WTC11 (cell line): ENCODE results near the gene KRT1. TPM values are rescaled to one million over a fixed set of nuclear protein-coding genes. Genes with fewer than 3 reads are reported as not detected.

Experiments
- ATAC-seq: fragments of 200-7000 bp; cut with Tn5 transposase; 2 replicates; pipeline ENCODE4 v1.10.0; 2021; ENCODE audit warnings: mild to moderate bottlenecking, moderate library complexity
- CTCF ChIA-PET: fragments of 300-600 bp; sonication (Branson Sonifier 250); formaldehyde crosslinking; loops from one replicate; lab custom pipeline; 2021; ENCODE audit warnings: antibody characterized with exemption; lab: Charles Lee
- POLR2A ChIA-PET: fragments of 350-600 bp; sonication (Branson Sonifier 250); formaldehyde crosslinking; loops from one replicate; lab custom pipeline; 2021; ENCODE audit warnings: antibody characterized with exemption; lab: Charles Lee
- DNase-seq: peaks from one replicate; pipeline ENCODE4 v3.0.0; 2021; ENCODE audit warnings: low spot score
- H3K27ac Mint-ChIP-seq: 2 replicates; pipeline ENCODE4 v1.8.0; 2021; ENCODE audit warnings: mixed read lengths
- H3K27me3 Mint-ChIP-seq: 2 replicates; pipeline ENCODE4 v1.8.0; 2021; ENCODE audit warnings: low read depth, mild to moderate bottlenecking, moderate library complexity, mixed read lengths
- H3K36me3 Mint-ChIP-seq: 2 replicates; pipeline ENCODE4 v1.8.0; 2021; ENCODE audit warnings: mixed read lengths
- H3K4me1 Mint-ChIP-seq: 2 replicates; pipeline ENCODE4 v1.8.0; 2022; ENCODE audit warnings: mixed read lengths
- H3K4me3 Mint-ChIP-seq: 2 replicates; pipeline ENCODE4 v1.8.0; 2021; ENCODE audit warnings: mild to moderate bottlenecking, moderate library complexity, mixed read lengths
- H3K9me3 Mint-ChIP-seq: 2 replicates; pipeline ENCODE4 v1.8.0; 2021; ENCODE audit warnings: mixed read lengths
- ATF1 ChIP-seq: sonication (generic); formaldehyde crosslinking; IDR thresholded peaks from 2 replicates; pipeline ENCODE4 v1.8.1; 2023; ENCODE audit warnings: mild to moderate bottlenecking, moderate library complexity, missing genetic modification reagents
- CREM ChIP-seq: sonication (generic); formaldehyde crosslinking; IDR thresholded peaks from 2 replicates; pipeline ENCODE4 v1.8.1; 2022; ENCODE audit warnings: mild to moderate bottlenecking, missing genetic modification reagents, moderate library complexity
- E2F5 ChIP-seq: sonication (generic); formaldehyde crosslinking; IDR thresholded peaks from 2 replicates; pipeline ENCODE4 v1.8.1; 2022; ENCODE audit warnings: mild to moderate bottlenecking, moderate library complexity, missing genetic modification reagents
- ELF4 ChIP-seq: sonication (generic); formaldehyde crosslinking; IDR thresholded peaks from 2 replicates; pipeline ENCODE4 v1.8.1; 2022; ENCODE audit warnings: low read depth, mild to moderate bottlenecking, moderate library complexity, missing genetic modification reagents
- IRF1 ChIP-seq: sonication (generic); formaldehyde crosslinking; IDR thresholded peaks from 2 replicates; pipeline ENCODE4 v1.8.0; 2023; ENCODE audit warnings: missing genetic modification reagents
- NFATC4 ChIP-seq: fragments of 250-450 bp; sonication (Bioruptor Pico); IDR thresholded peaks from 2 replicates; pipeline ENCODE4 v1.9.0; 2021; ENCODE audit warnings: mild to moderate bottlenecking
- NR3C1 ChIP-seq: sonication (generic); formaldehyde crosslinking; conservative IDR thresholded peaks from 2 replicates; pipeline ENCODE4 v1.8.1; 2023; ENCODE audit warnings: low read depth, mild to moderate bottlenecking, missing genetic modification reagents
- PRDM15 ChIP-seq: sonication (generic); formaldehyde crosslinking; IDR thresholded peaks from 2 replicates; pipeline ENCODE4 v1.8.0; 2022; ENCODE audit warnings: missing genetic modification reagents
- PRRX2 ChIP-seq: fragments of 250-450 bp; sonication (Bioruptor Pico); IDR thresholded peaks from 2 replicates; pipeline ENCODE4 v1.8.0; 2021; ENCODE audit warnings: mild to moderate bottlenecking
- RELA ChIP-seq: sonication (generic); formaldehyde crosslinking; IDR thresholded peaks from 2 replicates; pipeline ENCODE4 v1.8.1; 2022; ENCODE audit warnings: missing genetic modification reagents, mild to moderate bottlenecking, borderline replicate concordance
- TCF7 ChIP-seq: sonication (generic); formaldehyde crosslinking; IDR thresholded peaks from 2 replicates; pipeline ENCODE4 v1.8.0; 2022; ENCODE audit warnings: mild to moderate bottlenecking, low read depth, missing genetic modification reagents, moderate library complexity
- USF1 ChIP-seq: sonication (generic); formaldehyde crosslinking; IDR thresholded peaks from 2 replicates; pipeline ENCODE4 v1.8.0; 2022; ENCODE audit warnings: mild to moderate bottlenecking, missing genetic modification reagents
- ZBTB21 ChIP-seq: sonication (generic); formaldehyde crosslinking; IDR thresholded peaks from 2 replicates; pipeline ENCODE4 v1.8.1; 2023; ENCODE audit warnings: mild to moderate bottlenecking, missing genetic modification reagents, borderline replicate concordance
- ZNF121 ChIP-seq: sonication (generic); formaldehyde crosslinking; IDR thresholded peaks from 2 replicates; pipeline ENCODE4 v1.8.0; 2023; ENCODE audit warnings: missing genetic modification reagents
- ZNF263 ChIP-seq: sonication (generic); formaldehyde crosslinking; IDR thresholded peaks from 2 replicates; pipeline ENCODE4 v1.8.1; 2022; ENCODE audit warnings: low read depth, mild to moderate bottlenecking, moderate library complexity, missing genetic modification reagents
- ZNF512 ChIP-seq: sonication (generic); formaldehyde crosslinking; IDR thresholded peaks from 2 replicates; pipeline ENCODE4 v1.8.1; 2022; ENCODE audit warnings: missing genetic modification reagents, borderline replicate concordance
- ZNF671 ChIP-seq: fragments of 250-450 bp; sonication (Bioruptor Pico); IDR thresholded peaks from 2 replicates; pipeline ENCODE4 v1.8.0; 2021; ENCODE audit warnings: mild to moderate bottlenecking
- total RNA-seq: library from RNA; stranded (reverse); gene quantifications from 3 replicates; pipeline ENCODE4 v1.2.3, GENCODE V29; 2021
- TF ChIP-seq, protein P1 (sequence below): fragments of 250-450 bp; sonication (Bioruptor Pico); IDR thresholded peaks from 2 replicates; pipeline ENCODE4 v2.1.2; 2022; ENCODE audit warnings: mild to moderate bottlenecking, moderate library complexity

KRT1 gene
- total RNA-seq, 1 experiment from 2014 or later, result not detected

DNA sequence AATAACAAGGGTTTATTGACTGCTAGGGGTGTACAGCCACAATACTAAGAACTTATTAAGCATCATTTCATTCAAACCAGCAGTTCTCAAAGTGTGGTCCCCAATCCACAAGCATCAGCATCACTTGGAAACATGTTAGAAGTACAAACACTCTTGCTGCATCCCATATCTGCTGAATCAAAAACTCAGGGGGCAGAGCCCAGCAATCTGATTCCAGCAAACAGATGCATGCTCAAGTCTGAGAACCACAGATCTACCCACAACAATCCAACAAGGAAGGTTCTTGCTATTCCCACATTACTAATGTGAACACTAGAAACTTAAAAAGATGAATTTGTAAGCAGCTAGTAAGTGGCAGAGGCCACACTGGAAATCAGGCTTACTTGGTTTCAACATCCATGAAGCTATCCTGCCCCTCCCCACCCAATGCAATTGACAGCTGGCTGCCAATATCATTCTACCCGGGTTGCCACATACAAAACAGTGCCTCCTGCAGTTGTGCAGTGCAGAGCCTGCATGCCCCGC lies 16.9 kb upstream of the KRT1 start (continued):
- TF ChIP-seq PRDM15, result no peak
- no peak for TF ChIP-seq NR3C1

DNA sequence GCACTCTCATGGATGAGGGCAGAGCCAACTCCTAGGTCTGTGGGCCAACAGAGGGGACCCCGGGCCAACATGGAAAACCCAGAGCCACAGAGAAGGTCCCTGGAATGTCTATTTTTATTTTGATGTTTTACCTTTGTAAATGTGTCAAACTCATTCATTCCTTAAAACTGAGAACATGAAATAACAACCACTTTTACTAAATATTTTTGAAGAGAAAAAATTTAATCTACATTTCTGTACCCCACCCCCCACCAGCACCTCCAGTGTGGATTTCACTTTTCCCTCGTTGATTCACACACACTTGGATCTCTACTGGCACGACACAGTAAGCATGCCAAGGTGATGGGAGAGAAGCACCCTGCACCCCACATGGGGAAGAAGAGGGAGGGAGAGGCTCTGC lies 16.4 kb upstream of the KRT1 start:
- CTCF ChIA-PET, result no interaction called here

More for the DNA sequence above, 16.4 kb upstream of the KRT1 start:
- Mint-ChIP-seq H3K36me3 (no peaks in the 10 kb centered on the region), H3K4me3 (no peak overlapping the region), H3K27me3 (peaks cover 17% of the 10 kb centered on the region), H3K9me3 (no peaks in the 10 kb centered on the region), H3K4me1 (peaks cover 19% of the 10 kb centered on the region), H3K27ac (no peak overlapping the region)
- POLR2A ChIA-PET, result no interaction called here
- ATAC-seq (no peak), DNase-seq (no peak)
- TF ChIP-seq E2F5 (CRISPR knock-in tag), result no peak
- TF ChIP-seq, protein P1, sequence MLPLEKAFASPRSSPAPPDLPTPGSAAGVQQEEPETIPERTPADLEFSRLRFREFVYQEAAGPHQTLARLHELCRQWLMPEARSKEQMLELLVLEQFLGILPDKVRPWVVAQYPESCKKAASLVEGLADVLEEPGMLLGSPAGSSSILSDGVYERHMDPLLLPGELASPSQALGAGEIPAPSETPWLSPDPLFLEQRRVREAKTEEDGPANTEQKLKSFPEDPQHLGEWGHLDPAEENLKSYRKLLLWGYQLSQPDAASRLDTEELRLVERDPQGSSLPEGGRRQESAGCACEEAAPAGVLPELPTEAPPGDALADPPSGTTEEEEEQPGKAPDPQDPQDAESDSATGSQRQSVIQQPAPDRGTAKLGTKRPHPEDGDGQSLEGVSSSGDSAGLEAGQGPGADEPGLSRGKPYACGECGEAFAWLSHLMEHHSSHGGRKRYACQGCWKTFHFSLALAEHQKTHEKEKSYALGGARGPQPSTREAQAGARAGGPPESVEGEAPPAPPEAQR (CRISPR knock-in tag), result no peak
- no peak for TF ChIP-seq ZNF263 (CRISPR knock-in tag)
- TF ChIP-seq USF1 (CRISPR knock-in tag), result no peak
- no peak for TF ChIP-seq RELA (CRISPR knock-in tag)
- no peak for TF ChIP-seq ZNF512
- no peak for TF ChIP-seq PRRX2
- no peak for TF ChIP-seq ZNF671 (CRISPR knock-in tag)
- no peak for TF ChIP-seq TCF7 (CRISPR knock-in tag)
- no peak for TF ChIP-seq ELF4 (CRISPR knock-in tag)
- no peak for TF ChIP-seq ZNF121 (CRISPR knock-in tag)
- TF ChIP-seq IRF1 (CRISPR knock-in tag), result no peak
- TF ChIP-seq ZBTB21, result no peak
- TF ChIP-seq NFATC4 (CRISPR knock-in tag), result no peak
- TF ChIP-seq CREM, result no peak
- TF ChIP-seq ATF1, result no peak
